ENCODE data around the gene ACE. TPM values are rescaled to one million over a fixed set of nuclear protein-coding genes. Genes with fewer than 3 reads are reported as not detected.
A peak's percentile ranks its signal among the peaks of the same experiment; 100 is the strongest.

The ACE gene
- total RNA-seq, 1 experiment from 2014 or later = 5.4 TPM

GRCh38 chr17:63486317-63487013 is 9.6 kb downstream of the ACE start:
- Mint-ChIP-seq H3K9me3 (no peaks in the 10 kb centered on the region), H3K4me1 (peaks cover 6% of the 10 kb centered on the region in 2 experiments; a peak in 3 of 4 replicates), H3K36me3 (ENCODE audit: insufficient read depth in 1 of 3, low read depth in 3 of 3) (no peaks in the 10 kb centered on the region), H3K4me3 (no peak overlapping the region), H3K27ac (peak overlapping the region in 1 of 3 experiments; percentile 62; a peak in 1 of 7 replicates), H3K27me3 (ENCODE audit: low read depth) (no peaks in the 10 kb centered on the region; the same call in 1 of the 2 replicates)
- H2BK20ac ChIP-seq (ENCODE audit: low read depth, low read length, poor library complexity, severe bottlenecking) = no peak overlapping the region
- no peaks in the 10 kb centered on the region for H3K23me2 ChIP-seq (ENCODE audit: insufficient read length, low read depth, low read length, poor library complexity, severe bottlenecking)
- no peak overlapping the region for H3K4ac ChIP-seq (ENCODE audit: low read depth, low read length)
- no peak overlapping the region for H4K91ac ChIP-seq (ENCODE audit: insufficient read length, low read depth, low read length)
- no peaks in the 10 kb centered on the region for H3K27me3 ChIP-seq (ENCODE audit: insufficient read depth, low read length)
- H3T11ph ChIP-seq (ENCODE audit: low read length) = no peak overlapping the region
- H3K18ac ChIP-seq (ENCODE audit: insufficient read length, low read depth, low read length) = no peak overlapping the region
- H4K20me1 ChIP-seq (ENCODE audit: control insufficient read depth, insufficient read depth, insufficient read length) = no peaks in the 10 kb centered on the region
- H3K79me2 ChIP-seq (ENCODE audit: insufficient read depth, low read length) = no peaks in the 10 kb centered on the region
- H2BK120ac ChIP-seq (ENCODE audit: low read depth, low read length, poor library complexity, severe bottlenecking) = no peak overlapping the region
- H3K23ac ChIP-seq (ENCODE audit: insufficient read length, low read depth, low read length) = no peak overlapping the region
- H2BK12ac ChIP-seq (ENCODE audit: insufficient read length, low read depth, low read length) = no peak overlapping the region
- TF ChIP-seq CTCF (conservative IDR thresholded peaks at IDR 0.05) = no peak
- no peak for DNase-seq
- no peaks in the 10 kb centered on the region for H3K4me1 ChIP-seq (ENCODE audit: insufficient read depth, low read length)
- no CpG with 5 or more reads among the region's 12 CpGs for WGBS (ENCODE audit: extremely low coverage, insufficient read length, low lambda C conversion rate)
- H3K9ac ChIP-seq (ENCODE audit: extremely low read depth, insufficient read length, low read length) = no peak overlapping the region
- no peaks in the 10 kb centered on the region for H3K79me1 ChIP-seq (ENCODE audit: insufficient read depth, low read depth, low read length, poor library complexity, severe bottlenecking)
- H3K9me3 ChIP-seq (ENCODE audit: control insufficient read depth, low read depth, low read length) = no peaks in the 10 kb centered on the region
- H2BK15ac ChIP-seq (ENCODE audit: low read depth, low read length) = no peak overlapping the region
- H3K4me2 ChIP-seq (ENCODE audit: insufficient read depth, insufficient read length, low read length) = no peak overlapping the region
- no peak overlapping the region for H4K8ac ChIP-seq (replicated peaks; ENCODE audit: insufficient read length, low read depth, low read length)
- H3K14ac ChIP-seq (ENCODE audit: insufficient read depth, low read length) = no peak overlapping the region
- no peak overlapping the region for H3K27ac ChIP-seq (ENCODE audit: insufficient read length, low read depth, low read length)
- H2AK5ac ChIP-seq (ENCODE audit: insufficient read length, low read length) = no peak overlapping the region
- H2BK5ac ChIP-seq (ENCODE audit: insufficient read length, low read length) = no peak overlapping the region
- no peak overlapping the region for H4K5ac ChIP-seq (ENCODE audit: insufficient read length, low read depth, low read length)
- H3K56ac ChIP-seq (ENCODE audit: insufficient read length, low read depth, low read length) = no peak overlapping the region
- H2AFZ ChIP-seq (ENCODE audit: low read length) = no peak overlapping the region

Data from H9 (cell line).